ENCODE measurements around the gene PARM1. TPM values are rescaled to one million over a fixed set of nuclear protein-coding genes. Genes with fewer than 3 reads are reported as not detected.

The PARM1 gene
- total RNA-seq, 3 donors from 2014 or later (not counting 1 experiment from before 2014, with no cell fraction given) = 0.14 to 1.4 (median 0.24) TPM

GRCh38 chr4:74969507-74970474, 36.9 kb downstream of the PARM1 start:
- no peak overlapping the region for H3K4me3 ChIP-seq (ENCODE audit: low read length)
- no peak for ATAC-seq

GRCh38 chr4:74970577-74970976, 37.7 kb downstream of the PARM1 start:
- Mint-ChIP-seq H3K27ac (no peak overlapping the region), H3K4me1 (no peaks in the 10 kb centered on the region), H3K4me3 (no peak overlapping the region), H3K27me3 (ENCODE audit: low read depth in 2 of 2) (no peaks in the 10 kb centered on the region), H3K36me3 (no peaks in the 10 kb centered on the region), H3K9me3 (peaks cover 3 to 9% of the 10 kb centered on the region in 2 donors)
- H3K4me3 ChIP-seq (ENCODE audit: low read length) = no peak overlapping the region
- intact Hi-C loops (cut with micrococcal nuclease) = no loop called here
- no peak for DNase-seq
- H3K4me1 ChIP-seq (ENCODE audit: control insufficient read depth, insufficient read depth, low read length) = no peaks in the 10 kb centered on the region
- TF ChIP-seq CTCF (IDR thresholded peaks at IDR 0.05) = no peak
- WGBS (ENCODE audit: insufficient coverage) = 95% methylated on average over 1 of the region's 1 CpG
- no peaks in the 10 kb centered on the region for H3K27me3 ChIP-seq (ENCODE audit: control insufficient read depth, insufficient read depth, low read length)
- no peaks in the 10 kb centered on the region for H3K36me3 ChIP-seq (ENCODE audit: control insufficient read depth, insufficient read depth, low read length)
- no peaks in the 10 kb centered on the region for H3K9me3 ChIP-seq (ENCODE audit: control insufficient read depth, insufficient read depth, low read length)
- H3K27ac ChIP-seq (ENCODE audit: low read length) = no peak overlapping the region
- no peak for ATAC-seq

More at GRCh38 chr4:74969507-74970474, 36.9 kb downstream of the PARM1 start:
- no peaks in the 10 kb centered on the region for H3K4me1 ChIP-seq (ENCODE audit: control insufficient read depth, insufficient read depth, low read length)
- Mint-ChIP-seq H3K4me1 (no peaks in the 10 kb centered on the region), H3K4me3 (no peak overlapping the region), H3K36me3 (no peaks in the 10 kb centered on the region), H3K27ac (no peak overlapping the region), H3K27me3 (ENCODE audit: low read depth in 2 of 2) (no peaks in the 10 kb centered on the region), H3K9me3 (peaks cover 3 to 9% of the 10 kb centered on the region in 2 donors)
- H3K36me3 ChIP-seq (ENCODE audit: control insufficient read depth, insufficient read depth, low read length) = no peaks in the 10 kb centered on the region
- H3K27me3 ChIP-seq (ENCODE audit: control insufficient read depth, insufficient read depth, low read length) = no peaks in the 10 kb centered on the region
- WGBS (ENCODE audit: insufficient coverage) = 76% methylated on average over 9 of the region's 9 CpGs
- DNase-seq = no peak
- no peaks in the 10 kb centered on the region for H3K9me3 ChIP-seq (ENCODE audit: control insufficient read depth, insufficient read depth, low read length)
- no peak for TF ChIP-seq CTCF (IDR thresholded peaks at IDR 0.05)
- no peak overlapping the region for H3K27ac ChIP-seq (ENCODE audit: low read length)
- intact Hi-C loops (cut with micrococcal nuclease) = no loop called here

GRCh38 chr4:74971862-74972261, 38.9 kb downstream of the PARM1 start:
- Histone ChIP-seq H3K4me1 (ENCODE audit: control insufficient read depth, insufficient read depth, low read length) (no peaks in the 10 kb centered on the region), H3K27me3 (ENCODE audit: control insufficient read depth, insufficient read depth, low read length) (no peaks in the 10 kb centered on the region), H3K27ac (ENCODE audit: low read length) (no peak overlapping the region), H3K4me3 (ENCODE audit: low read length) (no peak overlapping the region), H3K9me3 (ENCODE audit: control insufficient read depth, insufficient read depth, low read length) (peaks cover 7% of the 10 kb centered on the region), H3K36me3 (ENCODE audit: control insufficient read depth, insufficient read depth, low read length) (no peaks in the 10 kb centered on the region)
- H3K27me3 Mint-ChIP-seq (ENCODE audit: low read depth in 2 of 2) = no peaks in the 10 kb centered on the region
- intact Hi-C loops (cut with micrococcal nuclease) = no loop called here
- no peak overlapping the region for H3K27ac Mint-ChIP-seq
- no peak for DNase-seq
- H3K36me3 Mint-ChIP-seq = no peaks in the 10 kb centered on the region
- H3K4me1 Mint-ChIP-seq = no peaks in the 10 kb centered on the region
- ATAC-seq = no peak
- TF ChIP-seq CTCF (IDR thresholded peaks at IDR 0.05) = no peak
- H3K4me3 Mint-ChIP-seq = no peak overlapping the region
- peaks cover 3 to 5% of the 10 kb centered on the region in 2 donors for H3K9me3 Mint-ChIP-seq
- 88% methylated on average over 1 of the region's 1 CpG for WGBS (ENCODE audit: insufficient coverage)

All from natural killer cell (primary cell).